Stimulated activated CD4-positive, alpha-beta T cell treated with anti-CD3 and anti-CD28 coated beads, Interleukin-1b, Interleukin-23, amount 100 ng/mL, for 4 hours (primary cell): Measurements from ENCODE around the gene STAT3.
"Not testable (repeated sequence)": the region's sequence is repeated elsewhere in the genome, so short reads cannot be mapped to it uniquely, and the experiment has no call there.

Source experiments
- DNase-seq, 2 donors: peaks; one replicate each; pipeline ENCODE4 v3.0.0-alpha.2; 2020; ENCODE audit warnings: low read depth in 2 of 2

STAT3 gene

DNA sequence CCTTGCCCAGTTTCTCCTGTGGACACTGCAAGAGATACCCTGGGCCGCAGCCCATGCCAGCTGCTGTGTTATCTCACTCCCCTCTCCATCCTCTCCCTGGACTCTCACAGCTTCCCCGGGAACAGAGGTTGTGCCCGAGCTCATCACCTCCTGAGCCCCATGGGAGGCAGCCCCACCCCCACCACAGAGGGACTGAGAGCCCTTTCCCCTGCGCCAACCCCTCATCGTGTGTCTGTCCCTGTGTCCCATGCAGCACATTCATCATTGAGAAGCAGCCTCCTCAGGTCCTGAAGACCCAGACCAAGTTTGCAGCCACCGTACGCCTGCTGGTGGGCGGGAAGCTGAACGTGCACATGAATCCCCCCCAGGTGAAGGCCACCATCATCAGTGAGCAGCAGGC is 87.2 kb downstream of the STAT3 start:
- no peak for DNase-seq

DNA sequence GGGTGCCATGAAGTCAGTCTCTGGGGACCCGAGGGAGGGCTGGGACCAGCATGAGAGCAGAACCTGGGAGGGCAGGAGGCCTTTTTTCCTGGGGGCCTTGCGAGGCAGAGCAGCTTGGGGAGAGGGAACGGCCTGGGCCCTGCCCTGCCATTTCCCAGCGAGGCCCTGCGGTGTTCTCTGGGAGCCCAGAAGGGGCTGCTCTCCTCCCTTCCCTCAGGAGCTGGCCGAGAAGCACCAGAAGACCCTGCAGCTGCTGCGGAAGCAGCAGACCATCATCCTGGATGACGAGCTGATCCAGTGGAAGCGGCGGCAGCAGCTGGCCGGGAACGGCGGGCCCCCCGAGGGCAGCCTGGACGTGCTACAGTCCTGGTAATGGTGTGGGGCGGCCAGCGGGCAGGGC is 88.3 kb downstream of the STAT3 start:
- not testable (repeated sequence) for DNase-seq

DNA sequence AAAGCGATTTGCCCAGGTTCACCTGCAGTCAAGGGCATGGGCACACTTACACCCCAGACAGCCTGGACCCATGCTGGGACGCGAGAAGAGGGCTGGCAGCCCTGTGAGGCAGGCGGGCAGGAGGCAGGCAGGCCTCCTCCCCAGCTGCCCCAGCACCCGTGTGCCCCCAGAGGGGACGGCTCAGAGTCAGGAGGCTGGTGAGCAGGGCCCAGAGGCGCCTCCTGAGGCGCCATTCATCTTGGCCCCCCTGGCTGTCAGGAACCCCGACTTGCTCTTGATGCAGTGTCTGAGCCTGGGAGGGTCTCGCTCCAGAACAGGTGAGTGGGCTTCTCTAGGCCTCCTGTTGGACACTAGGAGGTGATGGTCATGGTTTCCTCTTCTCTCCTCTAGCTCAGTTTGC is 88.9 kb downstream of the STAT3 start:
- not testable (repeated sequence) for DNase-seq

DNA sequence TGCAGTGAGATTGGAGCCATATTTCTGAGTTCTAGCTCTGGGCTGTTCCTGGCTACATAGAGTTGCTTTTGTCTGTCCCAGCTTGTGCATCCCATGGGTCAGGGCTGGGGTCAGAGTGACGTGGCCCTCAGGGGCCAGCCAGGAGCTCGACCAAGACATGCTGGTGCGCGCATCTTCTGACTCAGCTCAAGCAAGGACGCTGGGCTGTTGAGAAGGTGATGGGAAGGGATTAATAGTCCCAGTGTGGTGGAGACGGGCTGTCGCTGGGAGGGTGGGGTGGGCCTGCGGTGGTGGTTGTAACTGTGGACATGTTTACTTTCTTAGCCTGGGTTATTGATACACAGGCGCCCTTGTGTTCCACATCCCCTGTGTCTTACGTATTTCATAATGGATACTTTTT is 90.5 kb downstream of the STAT3 start:
- DNase-seq, result not testable (repeated sequence)

DNA sequence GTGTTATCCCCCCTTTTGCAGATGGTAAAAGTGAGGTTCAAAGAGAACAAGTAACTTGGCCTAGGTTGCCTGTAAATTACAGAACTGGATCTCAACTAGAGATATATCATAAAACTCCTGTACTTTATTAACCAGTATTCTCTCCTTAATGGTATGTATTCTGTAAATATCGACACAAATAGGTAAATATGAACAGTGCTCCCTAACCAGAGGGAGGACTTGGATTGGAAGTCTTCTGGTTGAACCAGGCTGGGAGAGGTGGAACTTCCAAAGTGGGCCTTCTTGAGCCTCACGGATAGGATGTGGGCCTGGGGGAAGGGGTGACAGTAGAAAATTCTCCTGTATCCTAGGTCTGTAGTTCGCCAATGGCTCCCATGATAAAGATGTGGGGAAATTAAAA is 92.2 kb downstream of the STAT3 start:
- DNase-seq, result no peak

DNA sequence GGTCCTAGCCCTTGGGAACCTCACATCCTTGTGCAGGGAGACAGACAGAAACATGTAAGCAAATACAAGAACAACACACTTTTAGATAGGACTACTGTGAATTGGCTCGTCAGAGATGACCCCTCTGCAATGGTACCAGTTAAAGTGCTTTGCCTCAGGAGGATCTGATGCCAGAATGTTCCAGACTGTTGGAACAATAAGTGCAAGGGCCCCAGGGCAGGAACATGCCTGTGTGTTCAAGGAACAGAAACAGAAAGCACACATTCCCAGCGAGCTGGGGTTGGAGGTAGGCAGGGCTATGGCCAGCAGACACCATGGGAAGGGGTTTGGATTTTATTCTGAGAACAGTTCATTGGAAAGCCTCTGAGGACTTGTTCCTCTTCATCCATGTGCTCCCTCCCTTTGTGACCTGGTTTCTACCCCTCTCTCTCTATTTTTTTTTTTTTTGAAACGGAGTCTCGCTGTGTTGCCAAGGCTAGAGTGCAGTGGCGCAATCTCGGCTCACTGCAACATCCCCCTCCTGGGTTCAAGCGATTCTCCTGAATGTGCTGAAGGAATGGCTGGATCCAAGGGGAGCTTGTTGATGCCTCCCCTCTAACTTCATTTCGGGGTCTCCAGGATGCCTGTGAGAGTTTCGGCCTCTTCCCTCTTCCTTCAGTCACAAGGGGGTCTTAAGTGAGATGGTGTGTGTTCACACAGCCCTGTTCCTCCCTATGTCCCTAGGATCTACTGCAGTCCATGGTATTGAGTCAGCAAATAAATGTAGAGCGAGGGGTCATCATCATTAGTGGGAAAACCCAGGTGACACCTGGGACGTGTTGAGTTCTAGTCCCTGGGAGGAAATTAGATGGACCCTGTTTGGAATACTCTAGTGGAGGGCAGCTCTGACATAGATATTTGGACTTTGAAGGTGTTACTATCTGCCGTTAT is 93.5 kb downstream of the STAT3 start:
- DNase-seq, result no peak

DNA sequence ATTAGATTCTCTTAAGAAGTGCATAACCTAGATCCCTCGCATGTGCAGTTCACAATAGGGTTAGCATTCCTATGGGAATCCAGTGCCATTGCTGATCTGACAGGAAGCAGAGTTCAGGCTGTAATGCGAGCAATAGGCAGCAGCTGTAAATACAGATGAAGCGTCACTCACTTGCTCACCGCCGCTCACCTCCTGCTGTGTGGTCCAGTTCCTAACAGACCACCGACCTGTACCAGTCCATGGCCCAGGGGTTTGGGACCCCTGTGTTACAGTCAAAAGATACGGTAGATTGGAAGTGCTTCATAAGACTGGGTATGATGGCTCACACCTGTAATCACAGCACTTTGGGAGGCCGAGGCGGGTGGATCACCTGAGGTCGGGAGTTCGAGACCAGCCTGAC is 97.1 kb downstream of the STAT3 start:
- DNase-seq, result no peak

DNA sequence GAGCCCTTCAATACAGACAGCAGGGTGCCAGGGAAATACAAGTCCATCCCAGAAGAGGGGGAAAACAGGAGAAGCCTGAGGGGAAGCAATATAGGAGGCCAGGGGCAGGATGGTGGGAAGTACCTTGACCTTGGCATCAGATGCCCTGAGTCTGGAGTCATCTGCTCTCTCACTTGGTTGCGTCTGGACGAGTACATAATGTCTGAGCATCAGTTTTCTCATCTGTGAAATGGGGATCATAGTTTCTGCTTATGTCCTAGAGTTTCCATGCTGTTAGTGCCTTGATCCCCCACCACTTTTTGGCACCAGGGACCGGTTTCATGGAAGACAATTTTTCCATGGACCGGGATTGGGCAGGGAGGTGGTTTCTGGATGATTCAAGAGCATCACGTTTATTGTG is 97.7 kb downstream of the STAT3 start:
- no peak for DNase-seq

DNA sequence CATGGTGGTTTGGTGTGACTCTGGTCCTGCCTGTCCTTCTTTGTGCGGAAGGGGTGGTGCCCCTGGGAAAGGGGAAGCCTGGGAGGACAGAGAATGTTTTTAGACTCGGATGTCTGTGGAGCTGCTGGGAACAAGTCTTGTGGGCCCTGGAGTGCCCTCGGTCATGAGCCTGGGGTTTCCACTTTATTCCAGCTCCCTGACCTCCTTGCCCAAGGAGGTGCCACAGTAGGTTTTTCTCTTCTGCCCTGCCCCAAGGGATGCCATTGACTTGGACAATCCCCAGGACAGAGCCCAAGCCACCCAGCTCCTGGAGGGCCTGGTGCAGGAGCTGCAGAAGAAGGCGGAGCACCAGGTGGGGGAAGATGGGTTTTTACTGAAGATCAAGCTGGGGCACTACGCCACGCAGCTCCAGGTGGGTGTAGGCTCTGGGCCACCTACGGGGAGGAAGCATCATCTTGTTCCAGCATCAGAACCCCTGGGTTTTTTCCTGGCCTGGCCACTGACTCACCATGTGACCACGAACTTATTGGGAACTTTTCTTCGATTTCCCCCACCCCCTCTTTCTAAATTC is 98.5 kb downstream of the STAT3 start:
- peak; percentile 60 to 74 for DNase-seq

DNA sequence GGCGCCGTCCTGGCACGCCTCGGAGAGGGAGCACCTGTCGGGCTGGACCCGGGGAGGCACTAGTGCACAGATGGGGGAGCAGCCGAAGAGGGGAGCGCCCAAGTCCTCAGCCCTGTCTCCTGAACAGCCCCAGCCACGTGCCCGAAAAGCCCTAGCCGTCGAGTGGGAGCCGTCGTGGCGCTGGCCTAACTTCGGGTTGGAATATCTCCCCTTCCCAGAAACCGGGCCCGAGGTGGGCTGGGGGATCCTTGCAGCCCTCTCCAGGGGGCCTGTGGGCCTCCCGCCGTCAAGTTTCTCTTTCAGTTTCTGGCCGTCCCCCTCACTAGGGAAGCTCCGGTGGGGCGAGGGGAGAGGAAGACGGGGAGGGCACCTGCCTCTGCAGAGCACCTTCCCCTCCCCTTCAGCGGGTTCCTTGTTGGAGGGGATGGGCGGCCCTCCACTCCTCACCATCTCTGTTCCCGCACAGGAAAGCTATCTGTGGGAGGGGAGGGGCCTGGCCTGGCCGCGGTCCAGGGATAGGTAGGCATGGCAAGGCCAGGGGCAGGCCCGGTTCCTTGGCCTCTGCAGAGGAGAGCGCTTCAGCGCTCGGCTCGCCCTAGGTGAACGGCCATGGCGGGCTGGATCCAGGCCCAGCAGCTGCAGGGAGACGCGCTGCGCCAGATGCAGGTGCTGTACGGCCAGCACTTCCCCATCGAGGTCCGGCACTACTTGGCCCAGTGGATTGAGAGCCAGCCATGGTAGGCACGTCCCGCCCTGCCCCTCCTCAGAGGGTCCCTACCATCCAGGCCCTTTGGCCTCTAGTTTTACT is 99.2 kb downstream of the STAT3 start:
- DNase-seq, result peak; percentile 60 to 65

DNA sequence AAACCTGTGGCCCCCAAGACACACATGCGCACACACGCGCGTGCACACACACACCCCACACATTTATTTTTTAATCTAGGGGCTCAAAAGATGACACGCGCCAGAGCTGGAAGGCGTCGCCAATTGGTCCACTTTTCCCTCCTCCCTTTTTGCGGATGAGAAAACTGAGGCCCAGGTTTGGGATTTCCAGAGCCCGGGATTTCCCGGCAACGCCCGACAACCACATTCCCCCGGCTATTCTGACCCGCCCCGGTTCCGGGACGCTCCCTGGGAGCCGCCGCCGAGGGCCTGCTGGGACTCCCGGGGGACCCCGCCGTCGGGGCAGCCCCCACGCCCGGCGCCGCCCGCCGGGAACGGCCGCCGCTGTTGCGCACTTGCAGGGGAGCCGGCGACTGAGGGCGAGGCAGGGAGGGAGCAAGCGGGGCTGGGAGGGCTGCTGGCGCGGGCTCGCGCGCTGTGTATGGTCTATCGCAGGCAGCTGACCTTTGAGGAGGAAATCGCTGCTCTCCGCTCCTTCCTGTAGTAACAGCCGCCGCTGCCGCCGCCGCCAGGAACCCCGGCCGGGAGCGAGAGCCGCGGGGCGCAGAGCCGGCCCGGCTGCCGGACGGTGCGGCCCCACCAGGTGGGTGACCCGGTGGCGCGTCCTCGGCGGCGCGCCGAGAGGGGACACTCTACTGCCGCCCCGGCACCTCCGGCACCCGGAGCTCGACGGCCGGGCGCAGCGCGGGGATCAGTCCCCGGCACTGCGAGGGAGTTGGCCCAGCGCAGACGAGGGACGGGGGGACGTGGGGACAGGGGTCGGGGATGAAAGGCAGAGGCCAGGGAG is 100.1 kb downstream of the STAT3 start, which contains the start of gene STAT5A:
STAT5A (plus strand) TSS at position 522 of the 826 bp plus-strand sequence. CDS start 914 bp downstream, outside the sequence.
- peak; percentile 52 to 73 for DNase-seq

DNA sequence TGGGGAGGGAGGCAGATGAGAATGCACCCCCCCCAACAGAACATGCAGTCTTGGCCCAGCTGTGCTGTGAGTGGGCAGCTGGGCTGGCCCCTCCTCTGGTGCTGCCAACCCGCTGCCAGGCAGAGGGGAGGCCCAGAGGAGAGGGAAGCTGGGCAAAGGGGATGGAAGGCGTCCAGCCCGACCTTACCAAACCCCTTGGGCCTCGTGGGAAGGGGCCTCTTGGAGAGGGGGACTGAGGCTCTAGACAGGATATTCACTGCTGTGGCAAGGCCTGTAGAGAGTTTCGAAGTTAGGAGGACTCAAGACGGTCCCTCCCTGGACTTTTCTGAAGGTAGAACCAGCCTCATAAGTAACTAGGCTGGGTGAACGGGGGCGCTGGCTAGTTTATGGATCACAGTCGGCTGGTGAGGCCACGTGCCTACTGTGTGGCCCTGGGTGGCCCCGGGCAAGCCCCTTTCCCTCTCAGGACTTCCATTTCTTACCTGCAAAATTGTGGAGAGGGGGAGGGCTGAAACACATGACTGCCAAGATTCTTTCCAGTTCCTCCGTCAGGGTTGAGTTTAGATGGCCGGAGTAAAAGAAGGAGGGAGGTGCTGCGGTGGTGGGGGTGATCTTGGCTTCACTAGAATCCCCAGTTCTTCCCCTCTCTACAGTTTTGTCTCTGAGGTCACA is 100.8 kb downstream of the STAT3 start:
- DNase-seq, result peak; percentile 35 to 56

DNA sequence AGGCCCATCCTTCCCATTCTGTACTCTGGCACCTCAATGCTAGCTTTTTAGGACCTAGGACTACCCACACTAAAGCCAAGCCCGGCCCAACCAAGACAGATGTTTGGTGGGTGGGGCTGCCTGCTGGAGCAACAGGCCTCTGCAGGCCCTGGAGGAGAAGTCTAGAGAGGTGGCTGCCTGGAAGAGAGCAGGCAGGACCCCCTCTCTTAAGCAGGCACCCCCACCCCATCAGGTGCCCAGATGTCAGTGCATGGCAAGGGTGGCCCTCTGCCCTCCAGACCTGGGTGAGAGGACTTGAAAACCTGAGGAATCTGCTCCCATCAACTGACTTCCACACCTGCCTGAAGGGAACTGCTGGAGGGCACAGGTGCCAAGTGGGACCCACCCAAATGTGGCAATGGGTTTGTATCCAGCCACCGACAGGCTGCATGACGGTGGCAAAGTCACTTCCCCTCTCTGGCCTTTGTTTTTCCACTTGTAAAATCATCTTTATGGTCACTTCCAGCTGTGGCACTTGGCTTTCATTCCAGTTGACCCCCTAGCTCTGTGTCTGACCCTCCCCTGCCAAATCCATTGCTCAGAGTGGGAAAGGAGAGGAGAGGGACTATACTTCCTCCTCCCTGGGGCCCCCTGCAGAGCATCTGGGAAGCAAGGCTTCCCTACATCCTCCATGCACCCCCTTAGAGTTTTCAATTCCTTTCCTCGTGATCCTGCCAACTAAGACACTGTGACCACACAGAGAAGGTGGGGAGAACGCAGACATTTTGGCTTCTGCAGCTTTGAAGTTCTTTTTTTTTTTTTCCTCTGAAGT is 101.6 kb downstream of the STAT3 start:
- no peak for DNase-seq

DNA sequence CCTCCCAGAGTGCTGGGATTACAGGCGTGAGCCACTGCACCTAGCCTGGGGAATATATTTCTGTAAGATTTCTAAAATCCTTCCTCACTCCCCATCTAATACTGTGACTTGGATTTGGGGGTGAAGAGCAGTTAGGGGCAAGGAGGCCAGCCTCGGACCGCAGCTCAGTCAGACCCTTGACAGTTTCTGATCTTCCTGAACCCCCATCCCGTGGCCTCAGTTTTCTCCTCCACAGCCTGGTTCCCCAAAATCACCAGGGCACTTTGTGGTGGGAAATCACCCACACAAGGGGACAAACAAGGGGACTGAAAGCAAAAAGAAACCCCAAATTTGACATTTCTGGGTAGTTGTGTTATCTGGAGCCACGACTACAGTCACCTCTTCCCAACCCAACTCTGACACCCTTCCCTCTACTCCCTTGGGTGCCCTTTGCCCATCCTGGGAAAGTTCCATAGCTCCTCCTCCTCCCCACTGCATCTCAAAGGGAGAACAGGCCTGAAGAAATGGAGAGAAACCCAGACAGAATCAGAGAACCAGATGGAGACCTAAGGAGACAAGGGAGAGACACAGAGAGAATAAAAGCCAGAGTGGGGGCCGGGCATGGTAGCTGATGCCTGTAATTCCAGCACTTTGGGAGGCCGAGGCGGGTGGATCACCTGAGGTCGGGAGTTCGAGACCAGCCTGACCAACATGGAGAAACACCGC is 102.7 kb downstream of the STAT3 start:
- DNase-seq, result no peak

DNA sequence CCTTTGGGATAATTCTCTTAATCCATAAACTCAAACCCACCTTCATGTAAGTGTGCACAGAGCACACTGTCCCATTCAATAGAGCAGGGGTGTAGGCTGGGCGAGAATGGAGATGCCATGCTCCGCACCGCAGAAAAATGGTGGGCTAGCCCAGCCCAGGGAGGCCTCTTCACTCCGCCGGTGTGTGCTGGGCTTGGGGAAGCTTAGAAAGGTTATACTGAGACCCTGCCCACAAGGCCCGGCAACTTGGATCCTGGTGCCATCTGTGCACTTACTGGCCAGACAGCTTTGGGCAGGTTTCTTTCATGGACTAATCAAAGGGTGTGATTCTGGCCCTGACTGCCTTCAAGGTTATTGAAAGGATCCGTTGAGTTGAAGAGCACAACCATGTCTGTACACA is 103.7 kb downstream of the STAT3 start:
- no peak for DNase-seq

DNA sequence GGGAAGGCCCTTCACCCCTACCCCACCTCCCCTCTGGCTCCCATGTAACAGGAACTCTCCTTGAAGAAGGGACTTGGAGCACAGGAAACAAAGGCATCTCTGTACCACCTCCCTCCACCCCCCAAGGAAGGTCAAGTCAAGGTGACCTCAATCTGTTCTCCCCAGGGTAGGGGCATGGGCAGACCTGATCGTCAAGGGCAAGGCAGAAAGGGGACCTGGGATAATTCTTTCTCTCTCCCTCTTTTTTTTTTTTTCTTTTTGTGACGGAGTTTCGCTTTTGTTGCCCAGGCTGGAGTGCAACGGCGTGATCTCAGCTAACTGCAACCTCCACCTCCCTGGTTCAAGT is 104.2 kb downstream of the STAT3 start:
- no peak for DNase-seq

DNA sequence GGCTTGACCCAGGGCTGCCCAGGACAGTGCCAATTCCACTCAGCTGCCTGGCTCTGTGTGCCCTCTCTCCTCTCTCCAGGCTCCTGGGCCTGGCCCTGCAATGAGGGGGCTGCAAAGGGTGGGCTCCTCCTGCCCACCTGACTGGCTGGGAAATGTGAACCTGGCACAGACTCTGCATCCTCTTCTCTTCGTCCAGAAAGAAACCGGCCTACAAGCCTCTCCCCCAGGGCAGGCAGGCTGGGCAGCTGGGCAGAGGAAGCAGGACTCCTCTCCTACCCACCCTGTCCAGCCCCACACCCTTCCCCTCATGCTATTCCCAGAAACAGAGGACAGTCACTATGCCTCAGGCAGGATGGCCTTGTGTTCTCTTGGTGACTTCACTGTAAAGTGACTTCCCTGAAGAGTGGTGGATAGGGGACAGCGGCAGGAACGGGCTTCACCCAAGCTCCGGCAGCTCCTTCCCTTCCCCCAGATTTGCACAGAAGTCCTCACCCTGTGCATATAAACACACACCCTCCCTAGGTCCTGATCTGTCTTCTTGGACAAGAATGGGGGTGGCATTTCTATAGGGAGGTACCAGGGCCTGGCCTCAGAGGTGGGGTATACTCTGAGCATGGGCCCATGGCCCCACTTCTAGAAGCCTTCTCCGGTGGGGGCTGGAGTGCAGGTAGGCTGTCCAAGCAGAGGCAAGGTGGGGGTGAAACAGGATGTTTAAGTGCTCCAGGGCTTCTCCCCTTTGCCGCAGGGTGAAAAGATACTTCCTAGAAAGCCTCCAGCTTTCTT is 104.8 kb downstream of the STAT3 start:
- no peak for DNase-seq

DNA sequence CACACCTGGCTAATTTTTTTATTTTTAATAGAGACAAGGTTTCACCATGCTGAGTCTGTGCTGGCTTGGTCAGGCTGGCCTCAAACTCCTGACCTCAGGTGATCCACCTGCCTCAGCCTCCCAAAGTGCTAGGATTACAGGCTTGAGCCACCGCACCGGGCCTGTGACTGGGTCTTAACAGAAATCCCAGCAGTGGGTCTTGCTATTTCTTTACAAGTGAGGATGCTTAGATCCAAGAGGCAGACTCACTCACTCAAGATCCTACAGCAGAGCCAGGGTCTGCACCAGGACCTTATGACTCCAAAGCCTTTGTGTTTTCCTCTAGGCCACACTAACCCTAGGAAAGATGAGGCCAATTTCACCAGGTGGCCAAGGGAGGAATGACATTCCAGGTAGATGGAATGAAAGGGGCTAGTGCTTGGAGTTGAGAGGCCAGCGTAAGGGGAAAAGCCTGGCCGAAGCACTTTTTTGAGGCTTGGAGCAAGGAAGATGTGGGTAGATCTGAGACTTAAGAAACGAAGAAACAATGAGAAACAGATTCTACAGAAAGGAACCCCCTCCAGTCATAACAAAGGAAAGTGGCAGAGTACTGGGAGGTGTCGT is 105.7 kb downstream of the STAT3 start:
- DNase-seq, result no peak
